HG03520 (cell line): Measurements from ENCODE around the gene PLCG1.

Experiments
- ATAC-seq: cut with Tn5 transposase; IDR thresholded peaks from one replicate; pipeline ENCODE4 v1.9.1; 2021; ENCODE audit warnings: mild to moderate bottlenecking, moderate library complexity; ENCODE audit not compliant: unreplicated experiment

PLCG1 gene

DNA sequence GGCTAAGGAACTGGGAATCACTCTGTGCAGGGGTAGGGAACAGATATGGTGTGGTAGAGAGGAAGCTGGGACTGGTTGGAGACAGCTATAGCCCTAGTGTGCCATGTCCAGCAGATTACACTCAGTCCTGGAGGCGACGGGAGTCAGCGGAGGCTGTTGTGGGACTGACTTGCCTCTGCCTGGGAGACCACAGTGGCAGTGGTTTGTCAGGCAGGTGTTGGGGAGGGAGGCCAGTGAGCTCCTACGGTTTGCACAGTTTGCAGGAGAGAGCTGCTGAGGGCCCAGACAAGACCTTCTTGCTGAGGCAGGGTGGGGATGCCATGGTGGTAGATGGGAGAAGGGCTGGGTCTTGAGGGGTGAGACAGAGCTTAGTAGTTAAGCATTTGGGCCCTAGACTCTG is 4.9 kb downstream of the PLCG1 start:
- no peak for ATAC-seq

DNA sequence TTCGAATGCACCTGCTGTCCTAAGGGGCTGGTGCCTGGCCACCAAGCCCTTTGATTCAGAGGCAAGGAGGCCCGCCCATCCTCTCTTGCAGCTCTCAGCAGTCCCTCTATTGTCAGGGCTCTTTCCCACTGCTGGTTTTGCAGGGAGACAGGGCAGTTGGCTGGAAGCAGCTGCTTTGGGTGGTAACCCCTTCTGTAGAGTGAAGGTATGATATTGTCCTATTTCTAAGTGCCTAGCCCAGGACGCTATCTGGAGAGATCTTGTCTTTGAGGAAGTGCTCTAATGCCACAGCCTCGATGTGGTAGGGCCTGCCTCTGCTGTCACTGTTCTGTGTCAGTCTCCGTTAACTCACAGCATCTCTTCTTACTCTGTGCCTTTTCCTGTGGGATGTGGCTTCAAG is 5.6 kb downstream of the PLCG1 start:
- ATAC-seq = no peak

DNA sequence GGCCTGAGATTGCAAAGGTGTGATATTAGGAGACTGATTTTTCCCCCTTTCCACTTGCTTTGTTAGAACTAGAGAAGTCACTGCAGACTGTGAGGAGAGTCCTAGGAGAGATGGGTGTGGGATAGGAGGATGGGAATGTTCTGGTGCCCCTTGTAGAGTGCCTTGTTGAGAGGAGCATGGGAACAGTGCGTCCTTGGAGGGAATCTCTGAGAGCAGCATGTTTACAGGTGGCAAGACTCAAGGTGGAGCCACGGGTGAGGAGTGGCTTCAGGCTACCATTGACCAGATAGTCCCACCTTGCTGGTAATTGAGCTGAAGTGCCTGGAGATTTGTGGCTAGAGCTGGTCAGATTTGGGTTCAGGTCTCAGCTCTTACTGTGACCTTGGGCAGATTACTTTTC is 6.0 kb downstream of the PLCG1 start:
- no peak for ATAC-seq

DNA sequence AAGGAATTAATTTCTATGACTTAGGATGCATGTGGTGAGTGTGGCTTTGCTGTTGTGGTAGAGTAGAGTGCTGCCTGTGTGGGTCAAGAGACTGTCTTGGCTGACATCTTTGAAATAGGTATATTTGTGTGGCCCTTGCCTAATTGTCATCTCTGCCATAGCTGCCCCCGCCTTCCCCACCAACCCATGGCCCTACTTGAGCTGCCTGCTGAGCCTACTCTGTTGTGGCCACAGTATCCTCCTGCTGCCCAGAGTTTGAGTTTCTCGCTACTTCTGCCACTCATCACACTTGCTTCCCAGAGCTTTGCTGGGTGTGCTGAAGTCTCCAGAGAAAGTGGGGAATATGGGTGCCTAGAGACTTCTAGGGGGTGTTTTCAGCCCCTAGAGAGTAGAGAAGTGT is 8.0 kb downstream of the PLCG1 start:
- no peak for ATAC-seq

DNA sequence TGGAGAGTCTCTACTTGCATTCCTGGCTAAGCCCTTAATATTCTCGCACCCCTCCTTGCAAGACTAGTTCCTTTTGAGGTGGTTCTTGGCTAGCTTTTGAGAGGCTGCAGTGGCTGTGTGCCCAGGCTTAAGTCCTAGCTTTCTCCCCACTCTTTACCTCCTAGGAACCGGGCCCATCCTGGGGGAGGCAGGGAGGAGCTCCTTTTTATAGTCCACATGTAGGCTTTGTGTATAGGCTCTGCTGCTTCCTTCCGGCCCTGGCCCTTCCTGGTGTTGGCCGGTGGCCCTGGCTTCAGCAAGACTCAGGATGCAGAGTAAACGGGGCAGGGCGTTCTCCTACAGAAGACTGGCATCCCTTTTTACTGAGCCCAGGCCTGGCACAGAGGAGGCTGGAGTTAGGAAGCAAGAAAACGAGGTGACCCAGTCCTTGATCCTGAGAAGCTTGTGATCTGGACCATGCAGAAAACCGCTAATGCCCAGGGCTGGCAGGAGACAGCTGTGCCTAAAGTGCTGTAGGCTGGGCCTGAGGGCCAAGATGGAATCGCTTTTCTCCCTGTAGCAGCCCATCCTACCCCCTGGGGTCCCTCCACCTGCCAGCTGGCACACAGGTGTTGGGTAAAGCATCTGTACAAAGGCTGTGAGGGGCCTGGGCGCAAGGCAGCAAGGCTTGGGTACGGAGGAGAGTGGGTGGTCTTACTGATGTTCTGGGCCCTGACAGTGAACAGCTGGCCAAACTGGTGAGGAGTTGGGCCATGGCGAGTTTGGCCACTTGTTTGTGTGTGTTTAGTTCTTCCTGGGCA is 8.7 kb downstream of the PLCG1 start:
- ATAC-seq = no peak

DNA sequence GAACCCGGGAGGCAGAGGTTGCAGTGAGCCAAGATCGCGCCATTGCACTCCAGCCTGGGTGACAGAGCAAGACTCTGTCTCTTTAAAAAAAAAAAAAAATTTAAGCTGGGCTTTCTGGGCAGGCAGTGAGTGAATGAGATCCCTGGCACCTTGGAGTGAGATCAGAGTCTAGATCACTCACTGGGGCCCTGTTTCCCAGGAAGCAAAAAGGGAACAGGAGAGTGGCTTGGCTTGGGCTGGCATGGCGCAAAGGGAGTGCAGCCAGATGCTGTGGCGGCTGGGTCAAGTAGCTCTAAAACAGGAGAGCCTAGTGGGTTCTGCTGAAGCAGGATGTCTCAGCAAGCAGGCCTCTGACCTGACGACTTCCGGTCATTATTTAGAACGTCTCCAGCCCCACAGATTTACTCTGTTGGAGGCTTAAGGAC is 10.4 kb downstream of the PLCG1 start:
- ATAC-seq = no peak

DNA sequence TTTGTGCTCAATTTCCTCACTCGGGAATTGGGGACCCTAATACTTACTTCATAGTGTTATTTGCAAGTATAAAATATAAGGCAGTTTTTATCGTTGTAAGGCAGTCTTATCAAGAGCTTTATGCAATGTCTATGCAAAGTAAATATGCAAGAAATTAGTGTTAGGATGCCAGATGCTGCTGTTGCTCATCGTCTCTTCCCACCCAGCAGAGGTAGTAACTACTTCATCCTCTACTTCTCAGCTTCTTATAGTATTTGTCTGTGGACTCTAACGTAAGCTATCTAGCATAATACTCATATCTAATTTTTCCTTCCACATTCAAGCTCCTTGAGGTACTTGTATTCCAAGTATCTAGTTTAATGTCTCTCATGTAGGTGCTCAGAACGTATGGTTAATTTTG is 11.6 kb downstream of the PLCG1 start:
- no peak for ATAC-seq

DNA sequence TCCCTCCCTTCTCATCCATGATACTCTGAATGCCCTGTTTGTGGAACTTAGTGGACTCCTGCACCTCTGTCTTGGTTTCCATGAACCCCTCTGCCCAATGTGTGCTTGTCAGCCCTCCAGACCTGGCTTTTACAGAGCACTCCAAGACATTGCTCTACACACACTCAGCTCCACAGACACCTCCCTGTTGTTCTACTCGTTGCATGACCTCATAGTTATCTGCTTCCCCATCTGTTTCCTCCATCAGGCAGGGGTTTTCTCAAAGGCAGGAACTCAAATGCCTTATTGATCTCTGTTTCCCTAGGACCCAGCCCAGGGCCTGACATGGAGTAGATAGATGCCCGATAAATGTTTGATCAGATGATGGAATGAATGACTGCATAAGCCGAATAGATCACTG is 13.3 kb downstream of the PLCG1 start:
- ATAC-seq = no peak

DNA sequence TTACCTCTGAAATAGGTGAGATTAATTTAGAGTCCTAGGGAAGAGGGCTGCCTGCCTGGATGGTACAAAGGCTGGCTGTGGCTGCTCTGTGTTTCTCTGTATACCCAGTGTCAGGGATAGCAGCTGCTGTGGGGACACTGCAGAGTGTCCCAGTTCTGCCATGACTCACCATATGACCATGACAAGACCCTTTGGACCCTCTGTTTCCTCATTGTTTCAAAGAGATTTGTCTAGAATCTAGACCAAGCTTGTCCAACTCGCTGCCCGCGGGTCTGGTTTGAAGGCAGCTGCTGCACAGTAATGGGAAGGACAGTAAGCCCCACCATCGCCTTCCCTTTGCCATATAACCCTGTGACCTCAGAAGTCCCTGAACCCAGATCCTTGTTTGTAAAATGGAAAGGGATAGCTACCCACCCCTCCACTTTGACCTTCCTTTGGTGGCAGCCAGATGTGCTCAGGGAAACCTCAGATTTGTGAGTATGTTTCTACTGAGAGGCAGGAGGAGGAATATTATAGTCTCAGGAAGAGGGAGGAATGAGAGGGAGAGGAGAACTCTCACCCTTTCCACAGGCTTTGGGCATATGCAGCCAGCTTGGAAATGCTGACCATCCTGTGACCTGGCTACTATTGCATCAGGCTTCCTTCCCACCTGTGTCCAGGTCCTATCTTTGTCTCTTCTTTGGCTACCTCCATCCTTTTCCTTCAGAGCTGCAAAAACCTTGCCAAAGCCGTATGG is 14.0 kb downstream of the PLCG1 start:
- ATAC-seq = no peak

DNA sequence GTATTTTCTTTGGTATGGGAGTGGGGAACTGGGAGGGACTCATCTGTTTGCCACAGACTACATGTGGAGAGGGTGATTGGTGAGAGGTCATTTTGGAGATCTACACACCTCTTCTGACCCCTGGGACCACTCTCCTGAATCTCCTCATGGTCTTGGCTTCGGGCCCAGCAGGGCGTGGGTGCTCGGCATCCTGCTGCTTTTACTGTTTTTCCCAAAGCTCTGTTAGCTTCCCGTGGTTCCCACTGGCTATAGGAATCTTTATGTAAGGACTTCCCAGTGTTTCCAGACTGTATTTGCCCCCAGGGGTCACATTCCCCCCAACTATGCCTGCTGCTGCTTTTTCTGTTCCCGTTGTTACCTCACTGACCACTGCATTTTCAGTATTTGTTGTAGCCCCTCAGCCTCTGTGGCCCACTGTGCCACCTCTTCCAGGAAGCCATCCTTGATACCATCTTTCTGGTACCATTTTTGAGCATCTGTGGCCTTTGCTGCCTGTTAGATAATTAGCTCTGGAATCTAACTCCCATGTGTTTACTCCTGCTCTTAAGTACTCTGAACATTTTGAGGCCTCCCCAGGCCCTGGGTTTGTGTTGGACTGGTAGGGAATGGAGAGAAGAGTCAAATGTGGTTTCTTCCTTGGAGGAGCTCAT is 14.9 kb downstream of the PLCG1 start:
- ATAC-seq = no peak

DNA sequence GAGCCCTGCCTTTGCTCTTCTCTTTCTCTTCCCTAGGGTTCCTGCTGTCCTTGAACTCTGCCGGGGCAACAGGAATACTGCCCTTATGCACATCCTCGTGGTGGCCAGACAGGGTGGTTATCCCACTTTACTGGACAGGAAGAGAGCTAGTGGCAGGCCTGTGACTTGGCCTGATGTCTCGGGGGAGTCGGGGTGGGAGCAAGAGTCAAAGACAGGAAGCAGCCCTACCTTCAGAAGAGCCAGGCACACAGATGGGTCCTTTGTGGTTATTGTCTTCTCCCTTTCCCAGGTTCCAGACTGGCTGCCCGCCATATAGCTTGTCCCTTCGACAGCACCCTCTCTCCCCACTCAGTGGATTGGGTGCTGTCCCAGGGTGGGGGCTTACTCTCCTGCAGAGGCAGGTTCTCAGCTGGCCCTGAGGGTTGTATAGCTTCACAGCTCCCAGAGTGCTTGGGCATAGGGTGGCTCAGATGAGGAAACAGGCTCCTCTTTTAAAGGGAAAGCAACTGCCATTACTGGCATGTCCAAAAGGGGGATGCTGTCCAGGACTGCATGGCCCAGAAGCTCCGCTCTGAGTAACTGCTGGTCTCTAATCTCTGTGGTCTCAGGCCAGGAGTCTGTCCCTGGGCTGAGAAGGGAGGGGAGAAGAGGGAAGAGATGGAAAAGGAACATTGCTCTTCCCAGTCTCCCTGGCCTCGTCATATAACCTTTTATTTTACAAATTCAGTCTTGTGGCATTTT is 17.3 kb downstream of the PLCG1 start:
- ATAC-seq = no peak

DNA sequence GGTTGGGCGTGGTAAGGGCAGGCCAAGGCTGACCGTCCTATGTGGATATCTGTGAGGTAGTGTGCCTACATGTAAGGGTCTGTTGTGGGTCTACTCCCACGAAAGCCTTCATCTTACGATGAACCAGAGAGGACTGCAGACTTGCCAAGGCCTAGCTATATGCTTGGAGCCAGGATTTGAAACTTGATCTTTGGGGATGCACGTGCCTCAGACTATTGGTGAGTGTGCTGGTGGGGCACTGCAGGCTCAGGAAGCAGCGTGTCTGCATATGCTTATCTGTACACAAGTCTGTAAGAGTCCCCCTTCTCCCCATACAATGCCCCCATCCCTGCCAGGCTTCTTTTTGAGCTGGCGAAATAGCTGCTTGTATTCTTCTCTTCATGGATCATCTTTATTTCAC is 17.9 kb downstream of the PLCG1 start:
- ATAC-seq = no peak

DNA sequence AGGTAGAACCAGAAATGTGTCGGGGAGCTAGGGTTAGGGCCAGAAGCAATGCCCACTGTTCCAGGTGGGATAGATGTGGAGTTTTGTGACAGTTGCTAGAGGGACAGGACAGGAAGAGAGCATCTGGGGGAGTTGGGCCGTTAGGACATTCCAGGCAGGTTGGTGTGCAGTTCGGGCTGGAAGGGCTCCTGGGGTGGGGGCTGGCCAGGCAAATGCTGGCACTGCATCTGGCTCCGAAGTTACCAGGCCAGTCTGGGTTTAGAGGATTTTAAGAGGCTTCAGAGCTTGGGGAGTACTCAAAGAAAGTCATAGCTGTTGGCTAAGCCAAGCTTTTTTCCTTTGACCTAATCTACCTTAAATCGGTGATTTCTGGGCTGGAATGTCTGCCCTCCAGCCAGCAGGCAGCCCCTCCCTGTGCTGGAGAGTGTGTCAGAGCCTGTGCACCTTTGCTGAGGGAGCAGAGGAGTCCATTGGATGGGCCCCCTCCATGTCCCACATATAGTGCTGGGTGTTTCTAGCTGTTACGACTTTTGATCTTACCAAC is 20.8 kb downstream of the PLCG1 start:
- no peak for ATAC-seq

DNA sequence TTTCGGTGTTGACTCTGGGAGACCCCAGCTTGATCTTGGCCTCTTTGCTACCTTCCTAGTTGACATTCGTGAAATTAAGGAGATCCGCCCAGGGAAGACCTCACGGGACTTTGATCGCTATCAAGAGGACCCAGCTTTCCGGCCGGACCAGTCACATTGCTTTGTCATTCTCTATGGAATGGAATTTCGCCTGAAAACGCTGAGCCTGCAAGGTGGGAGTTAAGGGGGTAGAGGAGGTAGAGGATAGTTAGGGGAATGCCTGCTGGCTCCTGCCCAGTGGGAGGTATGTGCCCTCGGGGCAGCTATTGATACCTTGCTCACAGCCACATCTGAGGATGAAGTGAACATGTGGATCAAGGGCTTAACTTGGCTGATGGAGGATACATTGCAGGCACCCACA is 22.2 kb downstream of the PLCG1 start:
- no peak for ATAC-seq

DNA sequence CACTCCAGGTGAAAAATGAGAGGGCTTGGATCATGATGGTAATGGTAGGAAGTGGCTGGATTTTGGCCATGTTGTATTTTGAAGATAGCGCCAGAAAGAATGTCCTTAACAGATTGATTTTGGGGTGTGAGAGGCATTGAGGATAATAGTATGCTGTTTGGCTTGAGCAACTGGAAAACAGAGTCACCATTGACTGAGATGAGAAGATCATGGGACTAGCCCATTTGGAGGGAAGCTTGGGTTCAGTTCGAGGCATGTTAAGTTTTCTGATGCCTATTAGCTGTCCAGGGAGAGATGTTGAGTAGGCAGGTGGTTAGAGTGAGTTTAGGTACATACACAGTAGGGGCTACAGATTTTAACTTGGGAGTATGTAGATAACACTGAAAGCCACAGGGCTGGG is 23.3 kb downstream of the PLCG1 start:
- no peak for ATAC-seq

DNA sequence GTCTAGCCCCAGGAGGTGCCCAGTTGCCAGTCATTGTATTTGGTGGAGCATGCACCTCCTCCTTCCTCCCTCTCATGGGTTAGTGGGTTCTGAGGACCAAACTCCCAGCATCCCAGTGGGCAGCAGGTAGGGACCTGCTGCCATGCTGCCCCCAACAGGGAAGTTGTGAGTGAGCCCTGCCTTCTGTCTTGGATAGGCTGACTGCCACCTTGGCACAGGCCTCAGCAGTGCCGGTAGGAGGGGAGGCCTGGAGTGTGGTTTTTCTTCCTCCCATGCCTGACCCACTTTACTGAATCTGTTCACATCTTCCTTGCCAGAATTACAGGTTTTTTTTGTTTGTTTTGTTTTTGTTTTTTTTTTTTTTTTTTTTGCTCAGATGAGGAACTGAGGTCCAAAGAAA is 24.5 kb downstream of the PLCG1 start:
- no peak for ATAC-seq

DNA sequence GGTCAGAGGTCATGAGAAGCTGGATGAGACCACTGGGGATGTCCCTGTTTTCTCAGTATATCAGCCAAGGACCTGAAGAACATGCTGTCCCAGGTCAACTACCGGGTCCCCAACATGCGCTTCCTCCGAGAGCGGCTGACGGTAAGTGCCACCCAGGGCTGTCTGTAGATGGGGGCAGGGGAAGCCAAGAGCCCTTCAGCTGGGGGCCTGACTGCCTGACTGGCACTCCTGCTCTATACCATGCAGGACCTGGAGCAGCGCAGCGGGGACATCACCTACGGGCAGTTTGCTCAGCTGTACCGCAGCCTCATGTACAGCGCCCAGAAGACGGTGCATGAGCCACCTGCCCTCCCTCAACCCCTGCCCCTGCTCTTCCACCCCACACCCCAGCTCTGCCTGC is 25.1 kb downstream of the PLCG1 start:
- ATAC-seq = no peak

DNA sequence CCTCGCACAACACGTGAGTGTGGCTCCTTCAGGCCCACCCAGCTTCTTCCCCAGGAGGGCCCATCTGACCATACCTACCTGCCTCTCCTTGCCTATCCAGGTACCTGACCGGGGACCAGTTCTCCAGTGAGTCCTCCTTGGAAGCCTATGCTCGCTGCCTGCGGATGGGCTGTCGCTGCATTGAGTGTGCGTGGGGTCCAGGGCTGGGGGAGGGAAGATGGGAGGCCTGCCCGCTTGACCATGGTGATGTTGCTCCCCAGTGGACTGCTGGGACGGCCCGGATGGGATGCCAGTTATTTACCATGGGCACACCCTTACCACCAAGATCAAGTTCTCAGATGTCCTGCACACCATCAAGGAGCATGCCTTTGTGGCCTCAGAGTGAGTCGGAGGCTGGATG is 26.5 kb downstream of the PLCG1 start:
- no peak for ATAC-seq

DNA sequence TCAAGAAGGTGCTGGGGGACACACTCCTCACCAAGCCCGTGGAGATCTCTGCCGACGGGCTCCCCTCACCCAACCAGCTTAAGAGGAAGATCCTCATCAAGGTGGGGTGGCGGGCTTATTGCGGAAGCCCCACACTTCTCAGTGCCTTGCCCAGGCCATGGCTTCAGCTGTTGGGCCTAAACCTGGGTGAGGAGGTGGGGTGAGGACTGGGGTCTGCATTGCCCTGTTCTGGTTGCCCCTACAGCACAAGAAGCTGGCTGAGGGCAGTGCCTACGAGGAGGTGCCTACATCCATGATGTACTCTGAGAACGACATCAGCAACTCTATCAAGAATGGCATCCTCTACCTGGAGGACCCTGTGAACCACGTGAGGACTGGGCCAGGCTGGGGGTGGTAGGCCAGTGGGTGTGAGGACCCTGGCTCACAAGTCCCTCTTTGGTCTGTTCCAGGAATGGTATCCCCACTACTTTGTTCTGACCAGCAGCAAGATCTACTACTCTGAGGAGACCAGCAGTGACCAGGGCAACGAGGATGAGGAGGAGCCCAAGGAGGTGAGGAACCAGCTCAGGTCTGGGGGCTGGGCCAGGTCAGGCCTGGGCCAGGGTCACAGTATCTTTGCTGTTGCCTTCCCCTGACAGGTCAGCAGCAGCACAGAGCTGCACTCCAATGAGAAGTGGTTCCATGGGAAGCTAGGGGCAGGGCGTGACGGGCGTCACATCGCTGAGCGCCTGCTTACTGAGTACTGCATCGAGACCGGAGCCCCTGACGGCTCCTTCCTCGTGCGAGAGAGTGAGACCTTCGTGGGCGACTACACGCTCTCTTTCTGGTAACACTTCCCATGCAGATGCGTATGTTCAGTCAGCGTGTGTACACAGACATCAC is 27.9 kb downstream of the PLCG1 start:
- no peak for ATAC-seq
